ENCODE data around the gene WRAP53. TPM values are rescaled to one million over a fixed set of nuclear protein-coding genes. Genes with fewer than 3 reads are reported as not detected.

Gene WRAP53
- total and polyA plus RNA-seq, 10 of the 15 experiments (the other 5 are each of a cell fraction or from before 2014, with no cell fraction given), result 1.9 to 42.0 (median 21.9) TPM

- no peak for TF ChIP-seq ZNF687 (IDR thresholded peaks at IDR 0.05)
These were observed 585 bp downstream of the WRAP53 start (continued) for GRCh38 chr17:7688808-7689316.

GRCh38 chr17:7695586-7695985 is 7.3 kb downstream of the WRAP53 start:
- no peaks in the 10 kb centered on the region for H4K20me1 ChIP-seq (ENCODE audit: control insufficient read depth, insufficient read depth)
- ChIA-PET RAD21 (ENCODE audit: unreplicated experiment) (no interaction called here), POLR2A (no interaction called here), SMC1A (ENCODE audit: uncharacterized antibody, unreplicated experiment) (no interaction called here), CTCF (no interaction called here)
- H3K36me3 ChIP-seq (ENCODE audit: control insufficient read depth in 2 of 2, insufficient read depth in 2 of 2, low read length in 1 of 2), result no peaks in the 10 kb centered on the region; a peak in 2 of 4 replicates
- BruUV-seq (replicated peaks), result no TSS peak
- in situ Hi-C loops (cut with MboI) (no loop called here), intact Hi-C loops (cut with micrococcal nuclease; ENCODE audit: unreplicated experiment) (no loop called here)
- no peak overlapping the region for H3K27ac ChIP-seq (ENCODE audit: control insufficient read depth, insufficient read depth)
- FAIRE-seq, result no peak
- H3K9me3 ChIP-seq (replicated peaks; ENCODE audit: control insufficient read depth, insufficient read depth, low read length), result no peaks in the 10 kb centered on the region
- TF ChIP-seq EP300 (IDR thresholded peaks at IDR 0.05; ENCODE audit: borderline replicate concordance in 1 of 2, control insufficient read depth in 1 of 2, low read depth in 2 of 2, low read length in 2 of 2) (no peak), EGR1 (IDR thresholded peaks at IDR 0.05; ENCODE audit: borderline replicate concordance in 1 of 2, low read depth in 2 of 2, low read length in 2 of 2) (no peak)
- H2AFZ ChIP-seq (ENCODE audit: control insufficient read depth, low read depth, low read length), result no peak overlapping the region
- H3K79me2 ChIP-seq (ENCODE audit: control insufficient read depth, insufficient read depth, low read length), result no peaks in the 10 kb centered on the region
- DNase-seq (ENCODE audit: low read depth, low spot score), result no peak
- ATAC-seq, result no peak
- H3K4me1 ChIP-seq (ENCODE audit: control insufficient read depth, insufficient read depth, low read length), result no peaks in the 10 kb centered on the region
- H3K4me3 ChIP-seq, result no peak overlapping the region
- no peak overlapping the region for H3K4me2 ChIP-seq (ENCODE audit: control insufficient read depth, insufficient read depth)
- no peak overlapping the region for H3K9ac ChIP-seq (ENCODE audit: control insufficient read depth, insufficient read depth, low read length)
- H3K27me3 ChIP-seq (replicated peaks in 1 of 2; ENCODE audit: control insufficient read depth in 2 of 2, insufficient read depth in 2 of 2, low read length in 1 of 2), result no peaks in the 10 kb centered on the region
- 98% methylated on average over 10 of the region's 10 CpGs for WGBS (ENCODE audit: insufficient coverage, insufficient replicate concordance, low lambda C conversion rate, missing lambda C conversion rate)
